ENCODE results near the gene COA7. TPM values are rescaled to one million over a fixed set of nuclear protein-coding genes. Genes with fewer than 3 reads are reported as not detected.

Gene COA7
- polyA plus RNA-seq, 12 donors = 11.5 to 23.7 (median 16.9) TPM; not detected in 1

- DNase-seq = no peak
These were observed 57.5 kb downstream of the COA7 start for GRCh38 chr1:52640697-52641096.

- DNase-seq = no peak
These were observed 60.2 kb downstream of the COA7 start for GRCh38 chr1:52637946-52638345.

- DNase-seq = no peak
These were observed 61.1 kb downstream of the COA7 start for GRCh38 chr1:52636721-52637695.

GRCh38 chr1:52635321-52636089, 62.6 kb downstream of the COA7 start:
- DNase-seq = no peak

Other genes with a start within 250 kb of the COA7 start
- 100 to 1,000 TPM in 4 of 12 donors, 10 to 100 TPM in 7, not detected in 1; 56.8 to 127 (median 91.5) TPM for gene TUT4, start 145.3 kb downstream of the COA7 start, polyA plus RNA-seq (ENCODE audit: insufficient read length in 12 of 12)
- 100 to 1,000 TPM in 11 of 12 donors, not detected in 1; 112 to 157 (median 137) TPM for gene GPX7, start 96.0 kb downstream of the COA7 start, polyA plus RNA-seq (ENCODE audit: insufficient read length in 12 of 12)
- 1 to 10 TPM in 11 of 12 donors, not detected in 1; 2.6 to 8.1 (median 4.7) TPM for gene SHISAL2A, start 65.2 kb downstream of the COA7 start, polyA plus RNA-seq (ENCODE audit: insufficient read length in 12 of 12)
- gene ZYG11B, start 28.1 kb upstream of the COA7 start, polyA plus RNA-seq (ENCODE audit: insufficient read length in 12 of 12) = 100 to 1,000 TPM in 1 of 12 donors, 10 to 100 TPM in 11; 20.2 to 102 (median 38.9) TPM
- under 1 TPM in 10 of 12 donors, not detected in 2; 0.04 to 0.25 (median 0.07) TPM for gene ZYG11A, start 144.4 kb upstream of the COA7 start, polyA plus RNA-seq (ENCODE audit: insufficient read length in 12 of 12)
- 100 to 1,000 TPM in 5 of 12 donors, 10 to 100 TPM in 6, not detected in 1; 37.2 to 149 (median 82.7) TPM for gene ECHDC2, start 223.4 kb upstream of the COA7 start, polyA plus RNA-seq (ENCODE audit: insufficient read length in 12 of 12)
- 100 to 1,000 TPM in 3 of 12 donors, 10 to 100 TPM in 8, not detected in 1; 69.2 to 136 (median 88.4) TPM for gene SCP2, start 228.9 kb upstream of the COA7 start, polyA plus RNA-seq (ENCODE audit: insufficient read length in 12 of 12)

All from muscle of arm (tissue), 12 donors.